Muscle of arm (tissue), 14 donors: ENCODE measurements around the gene SGCE. TPM values are rescaled to one million over a fixed set of nuclear protein-coding genes. Genes with fewer than 3 reads are reported as not detected.
A peak's percentile ranks its signal among the peaks of the same experiment; 100 is the strongest.
"Not testable (repeated sequence)": the region's sequence is repeated elsewhere in the genome, so short reads cannot be mapped to it uniquely, and the experiment has no call there.

Experiments used
- DNase-seq: peaks from one replicate; pipeline ENCODE4 v3.0.0-alpha.2; 2013
- long read RNA-seq, 11 donors: transcript quantifications; one replicate each; lab custom pipeline, GENCODE V29; 2026
- polyA plus RNA-seq, 12 donors: library from polyadenylated mRNA; unstranded; fragments of 120-200 nt; gene quantifications; one replicate each; pipeline ENCODE4 v1.2.1, GENCODE V29; 2013; ENCODE audit not compliant: insufficient read length in 12 of 12

The SGCE gene, protein sequence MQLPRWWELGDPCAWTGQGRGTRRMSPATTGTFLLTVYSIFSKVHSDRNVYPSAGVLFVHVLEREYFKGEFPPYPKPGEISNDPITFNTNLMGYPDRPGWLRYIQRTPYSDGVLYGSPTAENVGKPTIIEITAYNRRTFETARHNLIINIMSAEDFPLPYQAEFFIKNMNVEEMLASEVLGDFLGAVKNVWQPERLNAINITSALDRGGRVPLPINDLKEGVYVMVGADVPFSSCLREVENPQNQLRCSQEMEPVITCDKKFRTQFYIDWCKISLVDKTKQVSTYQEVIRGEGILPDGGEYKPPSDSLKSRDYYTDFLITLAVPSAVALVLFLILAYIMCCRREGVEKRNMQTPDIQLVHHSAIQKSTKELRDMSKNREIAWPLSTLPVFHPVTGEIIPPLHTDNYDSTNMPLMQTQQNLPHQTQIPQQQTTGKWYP
- 100 to 1,000 TPM in 11 of 12 donors, not detected in 1; 131 to 256 (median 164) TPM for polyA plus RNA-seq
- long read RNA-seq, donor 1, transcript SGCE-299 (11 exons, 1,614 nt): major isoform, 8 of 15 reads
- long read RNA-seq, donor 1, partial matches to known transcripts: 0 of 15 reads
- long read RNA-seq, donor 1, other reads (novel, unspliced or antisense): 0 of 15 reads
- long read RNA-seq, donor 2, transcript SGCE-207 (10 exons, 1,672 nt): minor isoform, 16 of 79 reads
- long read RNA-seq, donor 2, transcript SGCE-299 (11 exons, 1,614 nt): major isoform, 45 of 79 reads
- long read RNA-seq, donor 2, transcript SGCE-210 (3 exons, 453 nt): minor isoform, 7 of 79 reads
- long read RNA-seq, donor 2, partial matches to known transcripts: 5 of 79 reads
- long read RNA-seq, donor 2, other reads (novel, unspliced or antisense): 0 of 79 reads
- long read RNA-seq, donor 3, transcript SGCE-299 (11 exons, 1,614 nt): major isoform, 12 of 30 reads
- long read RNA-seq, donor 3, partial matches to known transcripts: 5 of 30 reads
- long read RNA-seq, donor 3, other reads (novel, unspliced or antisense): 0 of 30 reads
- long read RNA-seq, donor 4, transcript SGCE-299 (11 exons, 1,614 nt): major isoform, 12 of 32 reads
- long read RNA-seq, donor 4, partial matches to known transcripts: 9 of 32 reads
- long read RNA-seq, donor 4, other reads (novel, unspliced or antisense): 0 of 32 reads
- long read RNA-seq, donor 5, transcript SGCE-299 (11 exons, 1,614 nt): major isoform, 44 of 1,175 reads
- long read RNA-seq, donor 5, transcript SGCE-207 (10 exons, 1,672 nt): minor isoform, 10 of 1,175 reads
- long read RNA-seq, donor 5, partial matches to known transcripts: 850 of 1,175 reads
- long read RNA-seq, donor 5, other reads (novel, unspliced or antisense): 260 of 1,175 reads
- long read RNA-seq, donor 6, transcript SGCE-299 (11 exons, 1,614 nt): major isoform, 16 of 30 reads
- long read RNA-seq, donor 6, partial matches to known transcripts: 0 of 30 reads
- long read RNA-seq, donor 6, other reads (novel, unspliced or antisense): 0 of 30 reads
- long read RNA-seq, donor 7, transcript SGCE-299 (11 exons, 1,614 nt): major isoform, 14 of 22 reads
- long read RNA-seq, donor 7, partial matches to known transcripts: 0 of 22 reads
- long read RNA-seq, donor 7, other reads (novel, unspliced or antisense): 0 of 22 reads
- long read RNA-seq, donor 8, transcript SGCE-299 (11 exons, 1,614 nt): major isoform, 53 of 762 reads
- long read RNA-seq, donor 8, transcript SGCE-207 (10 exons, 1,672 nt): minor isoform, 9 of 762 reads
- long read RNA-seq, donor 8, partial matches to known transcripts: 551 of 762 reads
- long read RNA-seq, donor 8, other reads (novel, unspliced or antisense): 132 of 762 reads
- long read RNA-seq, donor 9, transcript SGCE-299 (11 exons, 1,614 nt): major isoform, 19 of 85 reads
- long read RNA-seq, donor 9, transcript SGCE-207 (10 exons, 1,672 nt): minor isoform, 10 of 85 reads
- long read RNA-seq, donor 9, partial matches to known transcripts: 47 of 85 reads
- long read RNA-seq, donor 9, other reads (novel, unspliced or antisense): 0 of 85 reads
- long read RNA-seq, donor 10, full-length matches to known transcripts: 60 of 67 reads
- long read RNA-seq, donor 10, partial matches to known transcripts: 7 of 67 reads
- long read RNA-seq, donor 10, other reads (novel, unspliced or antisense): 0 of 67 reads
- long read RNA-seq, donor 11, transcript SGCE-210 (3 exons, 453 nt): minor isoform, 6 of 775 reads
- long read RNA-seq, donor 11, transcript SGCE-207 (10 exons, 1,672 nt): minor isoform, 8 of 775 reads
- long read RNA-seq, donor 11, transcript SGCE-299 (11 exons, 1,614 nt): major isoform, 28 of 775 reads
- long read RNA-seq, donor 11, partial matches to known transcripts: 77 of 775 reads
- long read RNA-seq, donor 11, other reads (novel, unspliced or antisense): 644 of 775 reads

GRCh38 chr7:94655848-94656657 is at the start of gene SGCE:
SGCE (minus strand) TSS chr7:94656133; CDS start chr7:94656098, 35 bp downstream.
- peak; percentile 90 for DNase-seq

DNA sequence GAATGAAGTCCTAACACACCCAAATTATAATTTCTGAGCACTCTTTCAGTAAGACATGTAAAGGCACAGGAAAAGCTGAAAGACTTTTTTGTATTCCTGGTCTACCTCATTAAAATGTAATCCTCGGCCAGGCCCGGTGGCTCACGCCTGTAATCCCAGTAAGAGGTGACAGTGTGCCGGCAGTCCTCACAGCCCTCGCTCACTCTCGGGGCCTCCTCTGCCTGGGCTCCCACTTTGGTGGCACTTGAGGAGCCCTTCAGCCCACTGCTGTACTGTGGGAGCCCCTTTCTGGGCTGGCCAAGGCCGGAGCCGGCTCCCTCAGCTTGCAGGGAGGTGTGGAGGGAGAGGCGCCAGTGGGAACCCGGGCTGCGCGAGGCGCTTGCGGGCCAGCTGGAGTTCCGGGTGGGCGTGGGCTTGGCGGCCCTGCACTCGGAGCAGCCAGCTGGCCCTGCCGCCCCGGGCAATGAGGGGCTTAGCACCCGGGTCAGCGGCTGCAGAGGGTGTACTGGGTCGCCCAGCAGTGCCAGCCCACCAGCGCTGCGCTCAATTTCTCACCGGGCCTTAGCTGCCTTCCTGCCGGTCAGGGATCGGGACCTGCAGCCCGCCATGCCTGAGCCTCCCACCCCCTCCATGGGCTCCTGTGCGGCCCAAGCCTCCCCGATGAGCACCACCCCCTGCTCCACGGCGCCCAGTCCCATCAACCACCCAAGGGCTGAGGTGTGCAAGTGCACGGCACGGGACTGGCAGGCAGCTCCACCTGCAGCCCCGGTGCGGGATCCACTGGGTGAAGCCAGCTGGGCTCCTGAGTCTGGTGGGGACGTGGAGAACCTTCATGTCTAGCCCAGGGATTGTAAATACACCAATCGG is 49.5 kb upstream of the SGCE start:
- not testable (repeated sequence) for DNase-seq

DNA sequence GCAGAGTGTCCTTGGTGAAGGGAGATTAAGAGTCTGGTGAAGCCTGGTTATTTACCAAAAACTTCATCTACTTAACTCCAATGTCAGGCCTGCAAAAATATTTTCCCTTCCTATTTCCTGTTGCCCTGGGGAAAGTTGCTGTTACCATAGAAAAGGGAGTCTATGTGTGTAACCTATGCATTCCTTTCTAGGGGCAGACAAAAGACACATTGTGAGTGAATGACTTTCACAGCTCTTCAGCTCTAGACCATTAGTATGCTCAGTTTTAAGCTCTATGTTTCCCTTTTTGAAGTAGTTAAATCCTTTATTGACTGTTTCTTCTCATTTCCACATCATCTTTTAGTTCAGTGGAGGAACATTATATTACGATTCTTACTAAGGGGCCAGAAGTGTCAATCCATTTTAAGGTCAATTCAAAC is 45.6 kb upstream of the SGCE start:
- DNase-seq: peak; percentile 24

DNA sequence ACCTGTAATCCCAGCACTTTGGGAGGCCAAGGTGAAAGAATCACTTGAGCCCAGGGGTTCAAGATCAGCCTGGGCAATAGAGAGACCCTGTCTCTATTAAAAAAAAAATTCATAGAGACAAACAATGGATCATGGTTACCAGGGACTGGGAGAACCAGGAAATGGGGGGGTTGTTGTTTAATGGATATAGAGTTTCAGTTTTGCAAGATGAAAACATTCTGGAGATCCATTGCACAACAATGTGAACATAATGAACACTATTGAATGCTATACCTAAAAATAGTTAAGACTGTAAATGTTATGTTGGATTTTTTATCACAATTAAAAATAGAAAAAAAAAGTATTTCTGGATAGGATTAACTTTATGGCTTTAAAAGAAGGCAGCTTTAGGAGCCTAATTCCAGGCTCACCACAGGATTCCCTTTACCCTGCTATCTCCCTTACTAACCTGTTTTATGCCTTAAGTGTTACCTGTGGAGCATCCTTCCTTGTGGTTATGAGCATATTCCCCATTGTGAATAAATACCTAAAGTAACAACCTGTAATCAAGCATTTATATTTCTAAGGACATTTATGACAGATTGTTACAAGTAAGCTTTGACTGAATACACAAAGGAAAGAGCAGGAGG is 45.1 kb upstream of the SGCE start:
- DNase-seq: no peak

DNA sequence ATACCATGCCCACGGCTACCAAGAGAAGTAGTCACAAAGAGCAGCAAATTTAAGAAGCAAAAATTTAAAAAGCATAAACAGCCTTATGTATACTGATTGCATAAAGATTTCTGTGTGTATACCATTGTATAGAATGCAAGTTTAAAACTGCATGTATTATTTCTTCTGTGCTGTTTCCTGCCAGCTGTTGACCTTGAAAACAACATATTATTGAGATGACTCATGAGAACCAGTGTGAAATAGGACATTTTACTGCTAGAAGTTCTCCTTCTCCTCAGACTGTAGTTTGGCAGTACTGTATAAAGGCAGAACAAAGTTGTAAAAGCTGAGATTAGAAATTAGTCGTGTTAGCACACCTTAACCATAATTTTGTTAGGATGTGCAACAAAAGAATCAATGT is 42.3 kb upstream of the SGCE start:
- DNase-seq: peak; percentile 49

DNA sequence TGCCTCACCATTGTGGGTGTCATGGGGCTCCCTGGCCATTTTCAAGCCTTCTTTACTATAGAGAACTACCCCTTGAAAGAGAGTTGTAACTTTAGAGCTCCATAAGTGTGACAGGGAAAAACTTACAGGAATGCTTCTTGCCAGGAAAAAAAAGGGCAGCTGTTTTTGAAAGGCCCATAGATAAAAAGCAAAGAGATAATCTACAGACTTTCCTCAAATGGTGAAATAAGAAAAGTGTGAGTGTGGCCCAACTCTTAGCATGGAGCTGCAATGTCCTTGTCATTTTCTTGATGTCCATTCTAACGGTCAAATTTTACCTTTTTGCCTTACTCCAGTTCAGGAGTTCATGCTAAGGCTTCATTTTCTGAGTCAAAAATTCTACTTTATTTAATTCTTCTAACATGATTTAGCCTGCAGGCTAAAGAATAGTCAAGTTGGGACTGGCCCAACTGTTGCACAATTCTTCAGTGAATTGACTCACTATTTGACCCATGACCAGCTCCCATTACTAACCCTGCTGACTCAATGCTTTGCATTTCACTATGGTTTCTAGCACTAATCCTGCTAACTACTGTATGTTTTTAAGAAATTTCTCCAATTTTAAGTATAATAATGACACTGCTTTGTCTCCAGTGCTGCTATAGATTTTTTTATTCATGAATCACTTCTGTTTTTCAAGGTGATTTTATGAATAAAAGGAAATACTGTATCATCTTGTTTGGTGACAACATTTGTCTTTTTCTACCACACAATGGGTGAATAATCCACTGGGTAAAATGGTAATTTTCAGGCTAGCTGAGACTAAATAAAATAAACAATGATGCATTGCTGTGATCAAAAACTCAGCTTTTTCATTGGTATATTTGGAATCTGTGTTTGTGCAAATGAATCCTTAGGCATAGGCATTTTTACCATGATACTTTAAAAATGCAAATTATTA is 41.4 kb upstream of the SGCE start:
- peak; percentile 74 for DNase-seq

- DNase-seq: no peak
Observed at GRCh38 chr7:94687810-94688209, 31.9 kb upstream of the SGCE start.

DNA sequence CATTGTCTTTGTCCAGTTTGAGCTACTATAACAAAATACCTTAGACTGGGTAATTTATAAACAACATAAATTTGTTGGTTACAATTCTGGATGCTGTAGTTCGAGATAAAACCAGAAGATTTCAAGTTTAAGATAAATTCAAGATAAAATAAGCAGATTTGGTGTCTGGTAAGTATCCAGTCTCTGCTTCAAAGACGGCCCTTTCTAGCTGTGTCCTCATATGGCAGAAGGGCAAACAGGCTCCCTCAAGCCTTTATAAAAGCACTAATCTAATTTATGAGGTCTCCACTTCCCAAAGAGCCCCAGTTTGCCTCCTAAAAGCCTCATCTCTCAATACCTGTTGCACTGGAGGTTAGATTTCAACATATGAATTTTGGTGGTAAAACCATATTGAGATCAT is 31.1 kb upstream of the SGCE start:
- no peak for DNase-seq

GRCh38 chr7:94683066-94683465 is 27.1 kb upstream of the SGCE start:
- DNase-seq: no peak

GRCh38 chr7:94679358-94679757 is 23.4 kb upstream of the SGCE start:
- DNase-seq: no peak

DNA sequence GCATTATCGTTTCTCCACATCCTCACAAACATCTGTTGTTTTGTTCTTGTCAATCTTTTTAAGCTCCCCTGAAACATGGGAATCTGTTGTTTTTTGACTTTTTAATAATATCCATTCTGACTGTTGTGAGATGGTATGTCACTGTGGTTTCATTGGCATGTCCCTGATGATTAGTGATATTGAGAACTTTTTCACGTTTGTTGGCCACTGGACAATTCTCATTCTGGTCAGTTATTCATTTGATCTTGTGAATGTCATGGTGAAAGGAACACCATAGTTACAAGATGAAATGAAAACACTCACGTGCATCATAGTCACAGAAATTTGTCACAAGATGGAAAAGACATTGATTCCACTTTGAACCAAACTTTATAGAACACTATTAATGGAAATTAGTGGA is 20.5 kb upstream of the SGCE start:
- DNase-seq: no peak

- DNase-seq: no peak
Observed at GRCh38 chr7:94675356-94675755, 19.4 kb upstream of the SGCE start.

DNA sequence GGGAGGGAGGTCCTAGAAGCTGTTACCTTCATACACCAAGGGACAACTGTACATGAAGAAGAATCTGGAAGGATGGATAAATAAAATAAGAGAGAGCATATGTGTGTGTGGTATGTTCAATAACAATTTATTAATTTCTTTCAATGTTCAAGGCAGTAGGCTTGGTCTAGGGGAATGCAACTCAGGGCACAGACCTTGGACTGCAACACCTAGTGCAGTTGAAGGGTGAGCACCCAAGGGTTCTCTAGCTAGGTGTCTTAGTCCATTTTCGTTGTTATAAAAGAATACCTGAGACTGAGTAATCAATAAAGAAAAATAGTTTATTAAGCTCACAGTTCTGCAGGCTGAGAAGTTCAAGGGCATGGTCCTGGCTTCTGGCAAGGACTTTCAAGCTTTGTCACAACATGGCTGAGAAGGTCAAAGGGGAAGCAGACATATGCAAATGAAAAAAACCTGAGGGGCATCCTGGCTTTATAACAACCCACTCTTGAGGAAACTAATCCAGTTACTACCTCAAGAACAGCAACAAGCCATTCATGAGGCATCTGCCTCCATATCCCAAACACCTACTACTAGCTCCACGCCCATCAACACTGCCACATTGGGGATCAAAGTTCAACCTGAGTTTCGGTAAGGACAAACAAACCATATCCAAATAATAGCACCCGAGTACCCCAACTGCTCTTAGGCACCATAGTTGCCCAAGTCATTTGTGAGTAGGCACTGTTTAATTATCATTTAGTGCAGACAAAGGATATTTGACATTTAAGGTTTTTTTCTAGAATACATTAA is 15.7 kb upstream of the SGCE start:
- no peak for DNase-seq

GRCh38 chr7:94669773-94670495 is 14.0 kb upstream of the SGCE start:
- no peak for DNase-seq
